ENCODE measurements around the gene CCN2. TPM values are rescaled to one million over a fixed set of nuclear protein-coding genes. Genes with fewer than 3 reads are reported as not detected.

The CCN2 gene
- total RNA-seq, 1 donor from 2014 or later: 33.5 TPM

DNA sequence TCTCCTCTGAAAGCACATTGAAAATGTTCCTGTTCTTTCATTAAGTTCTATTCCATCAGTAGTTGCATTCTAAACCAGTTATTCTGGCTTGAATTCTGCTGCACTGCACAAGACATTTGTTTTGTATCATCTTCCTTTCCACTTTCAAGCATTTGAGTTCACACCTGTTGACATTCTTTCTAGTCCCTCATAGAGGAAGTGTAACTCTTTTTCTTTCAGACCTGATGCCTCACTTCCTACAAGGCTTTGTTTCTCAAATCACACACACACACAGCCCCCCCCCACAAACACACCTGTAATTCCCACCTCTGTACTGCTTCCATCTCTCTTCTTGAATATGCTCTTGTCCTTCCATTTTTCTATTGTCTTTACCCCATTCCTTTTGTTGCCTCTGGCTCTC, 50.9 kb downstream of the CCN2 start:
- Mint-ChIP-seq H3K9me3 (ENCODE audit: low read depth) (peaks cover 12% of the 10 kb centered on the region), H3K4me1 (ENCODE audit: low read depth) (peaks cover 6% of the 10 kb centered on the region), H3K36me3 (ENCODE audit: insufficient read depth) (peaks cover 3% of the 10 kb centered on the region), H3K27me3 (peaks cover 55% of the 10 kb centered on the region), H3K27ac (no peak overlapping the region), H3K4me3 (ENCODE audit: low read depth) (no peak overlapping the region)
- TF ChIP-seq, protein P1, sequence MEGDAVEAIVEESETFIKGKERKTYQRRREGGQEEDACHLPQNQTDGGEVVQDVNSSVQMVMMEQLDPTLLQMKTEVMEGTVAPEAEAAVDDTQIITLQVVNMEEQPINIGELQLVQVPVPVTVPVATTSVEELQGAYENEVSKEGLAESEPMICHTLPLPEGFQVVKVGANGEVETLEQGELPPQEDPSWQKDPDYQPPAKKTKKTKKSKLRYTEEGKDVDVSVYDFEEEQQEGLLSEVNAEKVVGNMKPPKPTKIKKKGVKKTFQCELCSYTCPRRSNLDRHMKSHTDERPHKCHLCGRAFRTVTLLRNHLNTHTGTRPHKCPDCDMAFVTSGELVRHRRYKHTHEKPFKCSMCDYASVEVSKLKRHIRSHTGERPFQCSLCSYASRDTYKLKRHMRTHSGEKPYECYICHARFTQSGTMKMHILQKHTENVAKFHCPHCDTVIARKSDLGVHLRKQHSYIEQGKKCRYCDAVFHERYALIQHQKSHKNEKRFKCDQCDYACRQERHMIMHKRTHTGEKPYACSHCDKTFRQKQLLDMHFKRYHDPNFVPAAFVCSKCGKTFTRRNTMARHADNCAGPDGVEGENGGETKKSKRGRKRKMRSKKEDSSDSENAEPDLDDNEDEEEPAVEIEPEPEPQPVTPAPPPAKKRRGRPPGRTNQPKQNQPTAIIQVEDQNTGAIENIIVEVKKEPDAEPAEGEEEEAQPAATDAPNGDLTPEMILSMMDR (IDR thresholded peaks at IDR 0.05; ENCODE audit: unreplicated experiment): no peak
- no peak for DNase-seq (ENCODE audit: low spot score, unreplicated experiment)

DNA sequence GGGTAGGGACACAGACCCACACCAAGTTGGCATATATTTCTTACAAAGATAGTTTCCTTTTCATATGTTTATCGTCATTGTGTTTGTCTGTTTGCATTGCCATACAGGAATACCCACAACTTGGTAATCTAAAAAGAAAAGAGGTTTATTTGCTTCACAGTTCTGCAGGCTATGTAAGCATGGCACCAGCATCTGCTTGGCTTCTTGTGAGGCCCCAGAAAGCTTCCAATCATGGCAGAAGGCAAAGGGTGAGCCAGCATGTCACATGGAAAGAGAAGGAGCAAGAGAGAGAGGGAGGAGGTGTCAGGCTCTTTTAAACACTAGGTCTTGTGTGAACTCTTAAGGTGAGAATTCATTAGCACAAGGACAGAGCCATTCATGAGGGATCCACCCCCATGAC, 52.5 kb downstream of the CCN2 start:
- TF ChIP-seq, protein P1 (IDR thresholded peaks at IDR 0.05; ENCODE audit: unreplicated experiment): no peak
- Mint-ChIP-seq H3K27ac (no peak overlapping the region), H3K36me3 (ENCODE audit: insufficient read depth) (peaks cover 3% of the 10 kb centered on the region), H3K4me1 (ENCODE audit: low read depth) (peaks cover 7% of the 10 kb centered on the region), H3K9me3 (ENCODE audit: low read depth) (peaks cover 12% of the 10 kb centered on the region), H3K4me3 (ENCODE audit: low read depth) (no peak overlapping the region), H3K27me3 (peaks cover 39% of the 10 kb centered on the region)
- no peak for DNase-seq (ENCODE audit: low spot score, unreplicated experiment)

Other genes starting within 250 kb of the CCN2 start
- gene OR2A4, start 250.0 kb downstream of the CCN2 start, total RNA-seq: not detected in 2 replicates
- not detected in 2 replicates for gene CTAGE9, start 240.4 kb downstream of the CCN2 start, total RNA-seq
- gene ENPP1, start 143.4 kb downstream of the CCN2 start, total RNA-seq: 2.4 and 2.7 TPM in 2 replicates